ENCODE measurements around the gene IL20RB.

The IL20RB gene

DNA sequence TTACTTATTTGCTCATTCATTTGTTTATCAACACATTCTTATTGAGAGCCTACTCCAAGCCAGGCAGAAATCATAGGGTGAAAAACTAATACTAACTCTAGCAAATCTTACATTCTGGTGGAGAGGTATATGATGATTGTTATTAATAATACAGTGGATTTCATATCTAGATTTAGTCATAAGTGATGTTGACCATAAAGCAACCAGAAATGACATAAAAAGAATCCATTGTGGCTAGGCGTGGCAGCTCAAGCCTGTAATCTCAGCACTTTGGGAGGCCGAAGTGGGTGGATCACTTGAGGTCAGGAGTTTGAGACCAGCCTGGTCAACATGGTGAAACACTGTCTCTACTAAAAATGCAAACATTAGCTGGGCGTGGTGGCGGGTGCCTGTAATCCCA is 26.2 kb upstream of the IL20RB start:
- TF ChIP-seq, protein P1, sequence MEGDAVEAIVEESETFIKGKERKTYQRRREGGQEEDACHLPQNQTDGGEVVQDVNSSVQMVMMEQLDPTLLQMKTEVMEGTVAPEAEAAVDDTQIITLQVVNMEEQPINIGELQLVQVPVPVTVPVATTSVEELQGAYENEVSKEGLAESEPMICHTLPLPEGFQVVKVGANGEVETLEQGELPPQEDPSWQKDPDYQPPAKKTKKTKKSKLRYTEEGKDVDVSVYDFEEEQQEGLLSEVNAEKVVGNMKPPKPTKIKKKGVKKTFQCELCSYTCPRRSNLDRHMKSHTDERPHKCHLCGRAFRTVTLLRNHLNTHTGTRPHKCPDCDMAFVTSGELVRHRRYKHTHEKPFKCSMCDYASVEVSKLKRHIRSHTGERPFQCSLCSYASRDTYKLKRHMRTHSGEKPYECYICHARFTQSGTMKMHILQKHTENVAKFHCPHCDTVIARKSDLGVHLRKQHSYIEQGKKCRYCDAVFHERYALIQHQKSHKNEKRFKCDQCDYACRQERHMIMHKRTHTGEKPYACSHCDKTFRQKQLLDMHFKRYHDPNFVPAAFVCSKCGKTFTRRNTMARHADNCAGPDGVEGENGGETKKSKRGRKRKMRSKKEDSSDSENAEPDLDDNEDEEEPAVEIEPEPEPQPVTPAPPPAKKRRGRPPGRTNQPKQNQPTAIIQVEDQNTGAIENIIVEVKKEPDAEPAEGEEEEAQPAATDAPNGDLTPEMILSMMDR (IDR thresholded peaks at IDR 0.05; ENCODE audit: low read depth, low read length, missing control alignments) = no peak
- DNase-seq (ENCODE audit: low read depth) = no peak
- H3K4me3 ChIP-seq (ENCODE audit: low read depth, low read length) = no peak overlapping the region
- in situ Hi-C loops (cut with HindIII; ENCODE audit: low sequenced_read_pairs) = no loop called here

DNA sequence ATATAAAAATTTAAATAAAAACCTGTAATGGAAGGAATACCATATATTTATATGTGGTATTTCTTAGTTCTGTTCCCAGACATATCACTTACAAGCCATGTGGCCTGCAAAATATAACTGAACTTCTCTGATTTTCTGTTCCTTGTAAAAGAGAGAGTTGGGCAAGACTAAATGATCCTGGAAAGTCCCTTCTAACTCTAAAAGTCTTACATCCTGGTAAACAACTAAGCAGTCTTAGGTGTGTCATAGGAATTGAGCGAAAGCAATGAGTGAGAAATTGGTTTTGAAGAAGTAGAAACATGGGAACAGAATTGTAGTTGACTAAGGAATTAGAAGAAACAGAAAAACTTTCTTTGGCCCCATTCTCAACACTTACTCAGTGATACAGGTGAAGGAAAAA is 25.3 kb upstream of the IL20RB start:
- in situ Hi-C loops (cut with HindIII; ENCODE audit: low sequenced_read_pairs) = no loop called here
- TF ChIP-seq, protein P1 (IDR thresholded peaks at IDR 0.05; ENCODE audit: low read depth, low read length, missing control alignments) = no peak
- H3K4me3 ChIP-seq (ENCODE audit: low read depth, low read length) = no peak overlapping the region
- no peak for DNase-seq (ENCODE audit: low read depth)

DNA sequence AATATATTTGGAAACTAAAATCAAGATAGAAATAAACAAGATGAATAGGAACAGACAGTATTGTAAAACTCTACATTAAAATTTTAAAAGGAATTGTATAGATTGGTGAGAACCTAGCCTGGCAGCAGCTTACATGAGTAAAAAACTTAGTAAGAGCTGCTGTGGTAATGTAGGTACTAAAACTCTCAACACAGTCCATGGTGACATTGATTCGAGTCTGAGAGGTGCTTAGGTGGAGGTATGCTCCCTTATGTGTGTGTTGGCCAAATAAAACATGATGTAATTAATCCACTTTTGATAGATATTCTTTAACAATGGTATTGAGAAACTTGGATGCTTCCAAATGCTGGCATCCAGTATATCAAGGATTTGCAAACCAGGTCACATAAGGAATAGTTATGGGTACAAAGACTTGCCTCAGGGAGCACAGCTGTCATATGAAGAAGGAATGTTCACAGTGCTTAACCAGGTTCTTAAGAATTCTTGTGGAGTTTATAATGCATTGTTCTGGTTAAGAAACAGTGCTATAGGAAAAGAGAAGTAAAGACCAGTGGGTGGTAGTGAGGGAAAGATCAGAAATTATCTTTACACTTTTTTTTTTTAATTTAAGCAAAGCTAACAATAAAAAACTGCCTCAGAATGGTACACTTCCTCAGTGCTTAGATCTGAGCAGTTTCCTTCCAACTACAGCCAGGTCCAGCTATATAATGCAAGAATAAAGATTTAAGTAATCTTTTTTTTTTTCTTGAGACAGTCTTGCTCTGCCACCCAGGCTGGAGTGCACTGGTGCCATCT is 24.6 kb upstream of the IL20RB start:
- H3K4me3 ChIP-seq (ENCODE audit: low read depth, low read length) = no peak overlapping the region
- in situ Hi-C loops (cut with HindIII; ENCODE audit: low sequenced_read_pairs) = no loop called here
- DNase-seq (ENCODE audit: low read depth) = no peak
- TF ChIP-seq, protein P1 (IDR thresholded peaks at IDR 0.05; ENCODE audit: low read depth, low read length, missing control alignments) = no peak

DNA sequence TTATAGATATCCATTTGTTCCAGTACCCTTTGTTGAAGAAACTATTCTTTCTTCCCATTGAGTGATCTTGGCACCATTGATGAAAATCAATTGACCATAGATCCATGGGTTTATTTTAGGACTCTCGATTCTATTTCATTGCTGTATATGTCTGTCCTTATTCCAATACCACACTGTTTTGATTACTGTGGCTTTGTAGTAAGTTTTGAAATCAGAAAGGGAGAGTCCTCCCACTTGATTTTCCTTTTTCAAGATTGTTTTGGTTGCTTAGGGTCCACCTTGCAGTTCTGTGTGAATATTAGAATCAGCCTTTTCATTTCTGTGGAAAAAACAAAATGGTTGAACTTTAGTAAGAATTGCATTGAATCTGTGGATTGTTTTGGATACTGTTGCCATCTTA is 20.6 kb upstream of the IL20RB start:
- no peak overlapping the region for H3K4me3 ChIP-seq (ENCODE audit: low read depth, low read length)
- TF ChIP-seq, protein P1 (IDR thresholded peaks at IDR 0.05; ENCODE audit: low read depth, low read length, missing control alignments) = no peak
- no peak for DNase-seq (ENCODE audit: low read depth)
- in situ Hi-C loops (cut with HindIII; ENCODE audit: low sequenced_read_pairs) = no loop called here

DNA sequence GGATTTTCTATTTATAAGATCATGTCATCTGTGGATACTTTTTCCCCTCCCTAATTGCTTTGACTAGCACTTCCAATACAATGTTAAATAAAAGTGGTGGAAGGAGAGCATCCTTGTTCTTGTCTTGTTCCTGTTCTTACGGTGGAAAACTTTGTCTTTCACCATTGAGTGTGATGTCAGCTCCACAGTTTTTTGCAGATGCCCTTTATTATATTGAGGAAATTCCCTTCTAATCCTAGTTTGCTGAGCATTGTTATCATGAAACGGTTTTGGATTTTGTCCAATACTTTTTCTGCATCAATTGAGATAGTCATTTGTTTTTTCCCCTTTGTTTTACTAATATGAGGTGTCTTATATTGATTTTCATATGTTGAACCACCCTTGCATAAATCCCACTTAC is 19.9 kb upstream of the IL20RB start:
- no peak for DNase-seq (ENCODE audit: low read depth)
- TF ChIP-seq, protein P1 (IDR thresholded peaks at IDR 0.05; ENCODE audit: low read depth, low read length, missing control alignments) = no peak
- in situ Hi-C loops (cut with HindIII; ENCODE audit: low sequenced_read_pairs) = no loop called here
- H3K4me3 ChIP-seq (ENCODE audit: low read depth, low read length) = no peak overlapping the region

DNA sequence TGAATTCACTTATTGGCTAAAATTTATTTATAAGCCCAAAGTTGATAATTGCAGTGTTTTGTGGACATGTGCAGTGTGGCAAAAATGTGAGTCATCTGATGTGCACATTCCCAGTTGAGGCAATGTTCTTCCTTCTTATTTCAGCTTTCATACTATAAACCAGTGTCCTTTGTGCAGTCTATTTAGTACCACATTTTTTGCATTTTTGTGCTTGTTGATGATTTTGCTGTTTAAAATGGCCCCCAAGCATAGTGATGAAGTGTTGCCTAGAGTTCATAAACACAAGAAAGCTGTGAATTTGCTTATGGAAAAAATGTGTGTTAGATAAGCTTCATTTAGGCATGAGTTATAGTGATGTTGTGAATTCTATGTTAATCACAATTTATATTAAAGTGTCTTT is 19.4 kb upstream of the IL20RB start:
- no peak for DNase-seq (ENCODE audit: low read depth)
- TF ChIP-seq, protein P1 (IDR thresholded peaks at IDR 0.05; ENCODE audit: low read depth, low read length, missing control alignments) = no peak
- in situ Hi-C loops (cut with HindIII; ENCODE audit: low sequenced_read_pairs) = no loop called here

More for the DNA sequence above, 19.4 kb upstream of the IL20RB start:
- no peak overlapping the region for H3K4me3 ChIP-seq (ENCODE audit: low read depth, low read length)

Measured in astrocyte of the cerebellum (primary cell).